Body of pancreas (tissue), 4 donors: ENCODE data around the gene MRPL50. TPM values are rescaled to one million over a fixed set of nuclear protein-coding genes. Genes with fewer than 3 reads are reported as not detected.

Experiments used
- ATAC-seq: fragments of 150-250 bp; one replicate; pipeline ENCODE4 v1.9.1; 2016
- DNase-seq, 4 donors: peaks; one replicate each; pipeline ENCODE4 v3.0.0-alpha.2; 2019
- H3K27ac ChIP-seq, 4 donors: fragments of 200-600 bp; sonication (generic); 1 replicate in 3 of 4; 2 replicates in 1 of 4; pipeline versions ENCODE4 v1.5.1 to v1.6.1; 2016 to 2019; ENCODE audit warnings: mild to moderate bottlenecking in 1 of 4, mixed read lengths in 1 of 4, moderate library complexity in 1 of 4
- H3K27me3 ChIP-seq, 2 donors: fragments of 200-600 bp; sonication (generic); one replicate each; pipeline ENCODE4 v1.6.0; 2016; ENCODE audit warnings: mild to moderate bottlenecking in 1 of 2
- H3K36me3 ChIP-seq, 2 donors: fragments of 200-600 bp; sonication (generic); replicated peaks in 1 of 2; 2 replicates each; pipeline ENCODE4 v1.5.1; 2016; ENCODE audit warnings: low read depth in 2 of 2; ENCODE audit not compliant: insufficient read depth in 1 of 2
- H3K4me1 ChIP-seq: fragments of 200-600 bp; sonication (generic); one replicate; pipeline ENCODE4 v1.6.0; 2016
- H3K4me3 ChIP-seq, 2 donors: fragments of 200-600 bp; sonication (generic); 1 replicate in 1 of 2; 2 replicates in 1 of 2; pipeline ENCODE4 v1.5.1; 2016 to 2019
- H3K9me3 ChIP-seq, 3 donors: fragments of 200-600 bp; sonication (generic); 1 replicate in 2 of 3; 2 replicates in 1 of 3; pipeline ENCODE4 v1.5.1; 2016
- POLR2A ChIP-seq, 3 donors: fragments of 450-650 bp; IDR thresholded peaks; one replicate each; pipeline ENCODE4 v1.6.1; 2016; ENCODE audit warnings: antibody characterized with exemption in 3 of 3, mild to moderate bottlenecking in 2 of 3
- WGBS, 2 donors: methylation state at CpG; one replicate each; pipeline ENCODE4 v1.1.5; 2017; 5-methylcytosine and 5-hydroxymethylcytosine counted together
- intact Hi-C: fragments of 100-400 bp; cut with DNase I; formaldehyde crosslinking; loops from one replicate; pipeline ENCODE4 v1.15.1; 2023
- total RNA-seq, 2 donors: library from RNA; depleted of rRNA; stranded (reverse); fragments of >200 nt; gene quantifications; one replicate each; pipeline ENCODE4 v1.1.0, GENCODE V29; 2016
- TF ChIP-seq, protein P1 (sequence below), 7 experiments: fragments of 450-650 bp in 4 of 7; fragments of 200-600 bp in 3 of 7; sonication (generic) in 3 of 7; IDR thresholded peaks; one replicate each; pipeline ENCODE4 v1.5.1; 2016 to 2019; ENCODE audit warnings: antibody characterized with exemption in 7 of 7

Gene MRPL50
- total RNA-seq, 2 donors from 2014 or later: 3.6 to 7.3 TPM

DNA sequence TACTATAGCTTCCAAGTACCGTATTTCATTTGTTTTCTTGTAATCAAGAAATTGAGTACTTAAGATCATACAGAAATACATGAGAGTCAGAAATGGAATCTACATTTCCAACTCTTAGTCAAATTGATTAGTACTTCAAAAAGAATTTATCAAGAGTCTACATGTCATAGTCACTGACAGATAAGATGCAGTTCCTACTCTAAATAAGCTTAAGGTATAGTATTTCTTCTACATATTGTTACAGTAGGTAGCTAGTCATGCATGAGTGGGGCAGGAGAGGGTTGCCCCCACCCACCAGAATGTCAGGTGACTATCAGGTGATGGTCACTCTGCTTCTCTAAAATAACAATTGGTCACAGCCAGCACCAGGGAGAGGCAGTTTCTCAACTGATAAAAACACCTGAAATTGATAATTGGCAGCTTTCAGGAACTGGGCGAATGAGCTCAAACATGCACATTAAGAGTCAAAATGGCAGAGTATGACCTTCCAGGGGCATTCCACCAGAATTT, 16.5 kb downstream of the MRPL50 start:
- TF ChIP-seq, protein P1, sequence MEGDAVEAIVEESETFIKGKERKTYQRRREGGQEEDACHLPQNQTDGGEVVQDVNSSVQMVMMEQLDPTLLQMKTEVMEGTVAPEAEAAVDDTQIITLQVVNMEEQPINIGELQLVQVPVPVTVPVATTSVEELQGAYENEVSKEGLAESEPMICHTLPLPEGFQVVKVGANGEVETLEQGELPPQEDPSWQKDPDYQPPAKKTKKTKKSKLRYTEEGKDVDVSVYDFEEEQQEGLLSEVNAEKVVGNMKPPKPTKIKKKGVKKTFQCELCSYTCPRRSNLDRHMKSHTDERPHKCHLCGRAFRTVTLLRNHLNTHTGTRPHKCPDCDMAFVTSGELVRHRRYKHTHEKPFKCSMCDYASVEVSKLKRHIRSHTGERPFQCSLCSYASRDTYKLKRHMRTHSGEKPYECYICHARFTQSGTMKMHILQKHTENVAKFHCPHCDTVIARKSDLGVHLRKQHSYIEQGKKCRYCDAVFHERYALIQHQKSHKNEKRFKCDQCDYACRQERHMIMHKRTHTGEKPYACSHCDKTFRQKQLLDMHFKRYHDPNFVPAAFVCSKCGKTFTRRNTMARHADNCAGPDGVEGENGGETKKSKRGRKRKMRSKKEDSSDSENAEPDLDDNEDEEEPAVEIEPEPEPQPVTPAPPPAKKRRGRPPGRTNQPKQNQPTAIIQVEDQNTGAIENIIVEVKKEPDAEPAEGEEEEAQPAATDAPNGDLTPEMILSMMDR (IDR thresholded peaks at IDR 0.05): no peak
- TF ChIP-seq POLR2A (IDR thresholded peaks at IDR 0.05): no peak
- no peaks in the 10 kb centered on the region for H3K27me3 ChIP-seq
- H3K9me3 ChIP-seq: no peaks in the 10 kb centered on the region
- DNase-seq (no peak), ATAC-seq (no peak)
- 57 to 65% methylated on average over 2 of the region's 2 CpGs for WGBS, 2 donors
- H3K4me3 ChIP-seq: no peak overlapping the region
- no peaks in the 10 kb centered on the region for H3K36me3 ChIP-seq
- no peak overlapping the region for H3K27ac ChIP-seq
- H3K4me1 ChIP-seq: peaks cover 4% of the 10 kb centered on the region
- intact Hi-C loops: no loop called here

DNA sequence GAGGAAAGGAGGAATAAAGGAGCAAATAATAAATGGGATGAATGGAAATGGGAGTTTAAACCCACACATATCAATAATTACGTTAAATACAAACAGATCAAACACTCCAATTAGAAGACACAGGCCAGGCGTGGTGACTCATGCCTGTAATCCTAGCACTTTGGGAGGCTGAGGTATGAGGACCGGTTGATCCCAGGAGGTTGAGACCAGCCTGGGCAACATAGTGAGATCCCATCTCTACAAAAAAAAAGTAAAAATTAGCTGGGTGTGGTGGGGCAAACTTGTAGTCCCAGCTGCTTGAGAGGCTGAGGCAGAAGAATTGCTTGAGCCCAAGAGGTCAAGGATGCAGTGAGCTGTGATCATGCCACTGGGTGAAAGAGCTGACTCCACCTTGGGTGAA, 17.3 kb downstream of the MRPL50 start:
- no peak for ATAC-seq
- Histone ChIP-seq H3K4me3 (no peak overlapping the region), H3K27ac (no peak overlapping the region), H3K9me3 (no peaks in the 10 kb centered on the region), H3K4me1 (peaks cover 4% of the 10 kb centered on the region), H3K36me3 (no peaks in the 10 kb centered on the region), H3K27me3 (no peaks in the 10 kb centered on the region)
- 81 to 97% methylated on average over 3 of the region's 3 CpGs for WGBS, 2 donors
- no peak for DNase-seq
- TF ChIP-seq POLR2A (IDR thresholded peaks at IDR 0.05): no peak
- TF ChIP-seq, protein P1 (IDR thresholded peaks at IDR 0.05): no peak
- intact Hi-C loops: no loop called here

DNA sequence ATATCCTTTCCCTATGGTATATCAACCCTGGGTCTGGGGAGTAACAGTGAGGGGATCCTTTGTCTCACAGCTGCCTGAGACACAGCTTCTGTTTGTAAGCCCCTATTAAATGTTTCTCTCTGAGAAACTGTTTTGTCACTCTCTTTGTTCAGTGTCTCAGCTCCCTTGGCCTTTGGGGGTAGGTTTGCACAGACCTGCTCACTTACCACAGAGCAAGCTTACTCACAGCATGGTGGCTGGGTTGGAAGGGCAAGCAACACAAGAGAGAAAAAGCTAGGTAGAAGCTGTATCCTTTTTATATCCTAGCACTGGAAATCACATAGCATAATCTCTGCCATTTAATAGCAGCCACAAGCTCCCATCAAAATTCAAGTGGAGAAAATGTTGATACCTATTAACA, 18.1 kb downstream of the MRPL50 start:
- no peaks in the 10 kb centered on the region for H3K27me3 ChIP-seq
- DNase-seq (no peak), ATAC-seq (no peak)
- H3K27ac ChIP-seq: no peak overlapping the region
- no peaks in the 10 kb centered on the region for H3K36me3 ChIP-seq
- H3K9me3 ChIP-seq: no peaks in the 10 kb centered on the region
- TF ChIP-seq, protein P1 (IDR thresholded peaks at IDR 0.05): no peak
- TF ChIP-seq POLR2A (IDR thresholded peaks at IDR 0.05): no peak
- intact Hi-C loops: no loop called here
- no peak overlapping the region for H3K4me3 ChIP-seq
- peaks cover 4% of the 10 kb centered on the region for H3K4me1 ChIP-seq

DNA sequence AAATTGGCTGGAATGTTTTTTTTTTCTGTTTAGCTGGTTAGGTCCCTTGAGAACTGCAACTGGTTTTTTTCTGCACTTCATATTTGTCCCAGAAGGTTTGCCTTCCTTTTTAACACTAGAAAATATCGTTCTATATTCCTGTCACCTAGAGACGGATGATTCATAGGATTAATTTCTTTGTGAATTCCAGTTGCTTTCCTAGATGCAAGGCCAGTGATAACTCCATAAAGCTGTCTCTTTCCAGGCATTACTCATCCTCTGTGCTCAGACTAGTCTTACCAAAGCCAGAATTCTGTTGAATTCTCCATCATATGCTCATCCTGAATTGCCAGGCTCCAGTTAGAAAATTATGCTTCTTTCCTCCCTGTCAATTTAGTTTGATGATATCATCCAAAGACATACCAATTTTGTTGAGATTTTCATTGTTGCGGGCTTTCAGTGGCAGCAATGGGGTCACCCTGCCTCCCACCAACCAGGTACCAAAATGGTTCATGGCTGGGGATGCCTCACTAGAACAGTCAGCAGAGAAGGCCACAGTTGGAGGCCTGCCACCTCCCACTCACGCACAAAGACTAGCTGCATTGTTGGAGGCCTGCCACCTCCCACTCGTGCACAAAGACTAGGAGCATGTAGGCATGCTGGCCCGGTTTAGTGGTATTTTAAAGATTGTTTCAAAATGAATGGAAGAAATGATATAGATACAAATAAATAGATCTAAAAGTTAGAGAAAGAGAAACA, 22.1 kb downstream of the MRPL50 start:
- no peaks in the 10 kb centered on the region for H3K27me3 ChIP-seq
- H3K9me3 ChIP-seq: no peaks in the 10 kb centered on the region
- 70 to 75% methylated on average over 6 of the region's 6 CpGs for WGBS, 2 donors
- H3K36me3 ChIP-seq: no peaks in the 10 kb centered on the region
- H3K4me1 ChIP-seq: no peaks in the 10 kb centered on the region
- TF ChIP-seq, protein P1 (IDR thresholded peaks at IDR 0.05): no peak
- TF ChIP-seq POLR2A (IDR thresholded peaks at IDR 0.05): no peak
- H3K27ac ChIP-seq: no peak overlapping the region
- ATAC-seq: no peak
- H3K4me3 ChIP-seq: no peak overlapping the region
- intact Hi-C loops: no loop called here
- DNase-seq: no peak

DNA sequence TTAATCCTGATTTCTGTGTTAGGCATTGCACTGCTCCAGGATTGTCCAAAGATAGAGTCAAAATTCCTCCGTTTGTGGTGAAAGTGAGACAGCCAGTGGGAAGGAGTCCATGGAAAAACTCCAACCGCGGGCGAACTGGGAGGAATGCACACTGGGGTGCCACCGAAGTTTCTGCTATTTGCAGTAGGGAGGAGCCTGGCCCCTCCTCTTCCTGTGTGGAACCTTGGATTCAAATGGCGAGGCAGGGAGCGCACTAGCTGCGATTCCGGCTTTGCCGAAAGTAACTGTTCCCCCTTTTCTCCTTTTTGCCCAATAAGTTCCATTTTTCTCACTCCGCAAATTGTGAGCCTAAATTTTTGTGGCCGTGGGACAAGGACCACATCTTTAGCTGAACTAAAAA, 22.9 kb downstream of the MRPL50 start:
- no peaks in the 10 kb centered on the region for H3K9me3 ChIP-seq
- no peak overlapping the region for H3K27ac ChIP-seq
- H3K4me3 ChIP-seq: no peak overlapping the region
- DNase-seq (no peak), ATAC-seq (no peak)
- H3K36me3 ChIP-seq: no peaks in the 10 kb centered on the region
- intact Hi-C loops: no loop called here
- TF ChIP-seq, protein P1 (IDR thresholded peaks at IDR 0.05): no peak
- TF ChIP-seq POLR2A (IDR thresholded peaks at IDR 0.05): no peak
- no peaks in the 10 kb centered on the region for H3K27me3 ChIP-seq
- no peaks in the 10 kb centered on the region for H3K4me1 ChIP-seq
- 85 to 94% methylated on average over 12 of the region's 12 CpGs for WGBS, 2 donors
